ENCODE measurements around the gene RAVER1. TPM values are rescaled to one million over a fixed set of nuclear protein-coding genes. Genes with fewer than 3 reads are reported as not detected.

Gene RAVER1
- total and polyA plus RNA-seq, 2 of the 13 experiments (the other 11 are each of a cell fraction or from before 2014, with no cell fraction given): 3.6 to 7.9 TPM

- peak; percentile 72; the same call in 1 of the 2 replicates for TF ChIP-seq CSRNP1 (CRISPR knock-in tag; IDR thresholded peaks at IDR 0.05)
- 0 out of 2 replicates have a peak, but pooled peaks have one; percentile 1 for TF ChIP-seq ZNF274 (CRISPR knock-in tag; IDR thresholded peaks at IDR 0.05)
- no peak for TF ChIP-seq NRL (CRISPR knock-in tag; IDR thresholded peaks at IDR 0.05; ENCODE audit: borderline replicate concordance)
- TF ChIP-seq SRY (CRISPR knock-in tag; IDR thresholded peaks at IDR 0.05): no peak
- 0 out of 2 replicates have a peak, but pooled peaks have one; percentile 25 for TF ChIP-seq HOMEZ (CRISPR knock-in tag; IDR thresholded peaks at IDR 0.05; ENCODE audit: low read depth)
- TF ChIP-seq ZNF557 (CRISPR knock-in tag; IDR thresholded peaks at IDR 0.05): no peak
- no peak for TF ChIP-seq BHLHE40 (IDR thresholded peaks at IDR 0.05; ENCODE audit: low read length)
- no peak for TF ChIP-seq ZNF746 (CRISPR knock-in tag; IDR thresholded peaks at IDR 0.05)
- no peak for TF ChIP-seq ZNF24 (IDR thresholded peaks at IDR 0.05)
- no peak for TF ChIP-seq ZBTB33 (CRISPR knock-in tag; IDR thresholded peaks at IDR 0.05)
- TF ChIP-seq GRHL1 (CRISPR knock-in tag; conservative IDR thresholded peaks at IDR 0.05): no peak
- peak; percentile 61 for TF ChIP-seq KDM2A (CRISPR knock-in tag; IDR thresholded peaks at IDR 0.05; ENCODE audit: borderline replicate concordance, low read depth)
- no peak for TF ChIP-seq ZNF253 (CRISPR knock-in tag; IDR thresholded peaks at IDR 0.05; ENCODE audit: borderline replicate concordance)
- TF ChIP-seq ZFP36L1 (CRISPR knock-in tag; IDR thresholded peaks at IDR 0.05): no peak
- TF ChIP-seq DBP (CRISPR knock-in tag; IDR thresholded peaks at IDR 0.05; ENCODE audit: not compliant biosample characterization): no peak
- peak; percentile 16 to 25; a peak in 3 of 4 replicates for TF ChIP-seq HMGXB4 (CRISPR knock-in tag; IDR thresholded peaks at IDR 0.05; ENCODE audit: borderline replicate concordance in 1 of 2, low read depth in 1 of 2)
- no peak for TF ChIP-seq ZNF841 (CRISPR knock-in tag; IDR thresholded peaks at IDR 0.05; ENCODE audit: borderline replicate concordance)
Observed at GRCh38 chr19:10334588-10335351, 1.4 kb upstream of the RAVER1 start (continued).

Data from HepG2 (cell line).